SH-SY5Y (cell line): ENCODE measurements around the gene CCNB1.

ENCODE experiments used
- GATA2 ChIP-seq: IDR thresholded peaks from 2 replicates; pipeline ENCODE4 v1.6.1; 2011; ENCODE audit warnings: mild to moderate bottlenecking, low read depth, low read length
- GATA3 ChIP-seq: IDR thresholded peaks from 2 replicates; pipeline ENCODE4 v1.6.1; 2011; ENCODE audit warnings: low read depth, mild to moderate bottlenecking, low read length, moderate library complexity

Gene CCNB1

GRCh38 chr5:69167493-69167855 lies 524 bp downstream of the CCNB1 start:
- no peak for TF ChIP-seq GATA2
- no peak for TF ChIP-seq GATA3

- TF ChIP-seq GATA3 (no peak), GATA2 (no peak)
Observed at GRCh38 chr5:69167929-69168328, 979 bp downstream of the CCNB1 start.

GRCh38 chr5:69170495-69170894 lies 3.5 kb downstream of the CCNB1 start:
- TF ChIP-seq GATA3, result no peak
- TF ChIP-seq GATA2, result no peak

- TF ChIP-seq GATA2 (no peak), GATA3 (no peak)
Observed at GRCh38 chr5:69170969-69171368, 4.0 kb downstream of the CCNB1 start.

- TF ChIP-seq GATA2 (no peak), GATA3 (no peak)
Observed at GRCh38 chr5:69184621-69185020, 17.7 kb downstream of the CCNB1 start.

GRCh38 chr5:69187342-69187741 lies 20.4 kb downstream of the CCNB1 start:
- TF ChIP-seq GATA2, result no peak
- TF ChIP-seq GATA3, result no peak

- TF ChIP-seq GATA2, result no peak
- no peak for TF ChIP-seq GATA3
Observed at GRCh38 chr5:69188811-69189161, 21.8 kb downstream of the CCNB1 start.

GRCh38 chr5:69189162-69190086 lies 22.5 kb downstream of the CCNB1 start, which contains the start of gene CENPH:
Gene CENPH (plus strand): TSS chr5:69189583. CDS start chr5:69189635, 52 bp downstream.
- no peak for TF ChIP-seq GATA2
- no peak for TF ChIP-seq GATA3

GRCh38 chr5:69202497-69202896 lies 35.5 kb downstream of the CCNB1 start:
- TF ChIP-seq GATA3, result no peak
- no peak for TF ChIP-seq GATA2

GRCh38 chr5:69206528-69207190 lies 39.7 kb downstream of the CCNB1 start:
- TF ChIP-seq GATA2 (no peak), GATA3 (no peak)

- TF ChIP-seq GATA3 (no peak), GATA2 (no peak)
Observed at GRCh38 chr5:69209602-69210001, 42.7 kb downstream of the CCNB1 start.

- TF ChIP-seq GATA2, result no peak
- TF ChIP-seq GATA3, result no peak
Observed at GRCh38 chr5:69211200-69211599, 44.2 kb downstream of the CCNB1 start.

- TF ChIP-seq GATA2, result no peak
- TF ChIP-seq GATA3, result no peak
Observed at GRCh38 chr5:69212022-69212421, 45.1 kb downstream of the CCNB1 start.

- no peak for TF ChIP-seq GATA3
- no peak for TF ChIP-seq GATA2
Observed at GRCh38 chr5:69213513-69214215, 46.7 kb downstream of the CCNB1 start.

GRCh38 chr5:69217151-69217511 lies 50.2 kb downstream of the CCNB1 start:
- no peak for TF ChIP-seq GATA3
- no peak for TF ChIP-seq GATA2
